NB4 (cell line): Measurements from ENCODE around the gene CYP11A1.

Source experiments
- CTCF ChIP-seq: IDR thresholded peaks from one replicate; pipeline ENCODE4 v1.5.1; 2012; ENCODE audit warnings: low read depth, low read length
- MYC ChIP-seq: IDR thresholded peaks from 2 replicates; pipeline ENCODE4 v1.6.1; 2011; ENCODE audit warnings: low read depth, low read length
- POLR2A ChIP-seq: IDR thresholded peaks from 2 replicates; pipeline ENCODE4 v1.6.1; 2011; ENCODE audit warnings: mild to moderate bottlenecking; ENCODE audit not compliant: insufficient read length; ENCODE audit errors: extremely low read depth

DNA sequence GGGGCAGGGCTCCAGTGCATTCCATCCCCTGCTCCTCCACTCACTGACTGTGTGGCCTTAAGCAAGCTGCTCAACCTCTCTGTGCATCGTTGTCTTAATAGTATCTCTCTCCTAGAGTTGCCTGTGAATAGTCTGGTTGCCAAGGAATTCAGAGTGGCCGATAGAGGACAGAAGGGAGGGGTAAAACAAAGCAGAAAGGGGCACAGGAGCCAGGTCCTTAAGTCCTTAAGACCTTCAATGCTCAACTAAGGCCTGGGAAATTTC lies 13.7 kb upstream of the CYP11A1 start:
- no peak for TF ChIP-seq CTCF
- no peak for TF ChIP-seq POLR2A
- no peak for TF ChIP-seq MYC
